HG02943 (cell line): ENCODE data around the gene FOXD3.

Experiments
- ATAC-seq: cut with Tn5 transposase; IDR thresholded peaks from one replicate; pipeline ENCODE4 v1.9.1; 2021; ENCODE audit warnings: mild to moderate bottlenecking, low read depth, moderate library complexity; ENCODE audit not compliant: unreplicated experiment

The FOXD3 gene

GRCh38 chr1:63320022-63320721 lies 2.2 kb upstream of the FOXD3 start:
- no peak for ATAC-seq

- no peak for ATAC-seq
These were observed 1.1 kb upstream of the FOXD3 start for GRCh38 chr1:63321066-63321784.

GRCh38 chr1:63321785-63322113 lies 618 bp upstream of the FOXD3 start:
- no peak for ATAC-seq

- ATAC-seq = no peak
These were observed 837 bp downstream of the FOXD3 start for GRCh38 chr1:63322944-63323864.

GRCh38 chr1:63323865-63324778 lies 1.8 kb downstream of the FOXD3 start:
- ATAC-seq = no peak

GRCh38 chr1:63324779-63325119 lies 2.4 kb downstream of the FOXD3 start:
- no peak for ATAC-seq

- no peak for ATAC-seq
These were observed 3.1 kb downstream of the FOXD3 start for GRCh38 chr1:63325279-63325985.

GRCh38 chr1:63326106-63326472 lies 3.7 kb downstream of the FOXD3 start:
- no peak for ATAC-seq

- no peak for ATAC-seq
These were observed 4.4 kb downstream of the FOXD3 start for GRCh38 chr1:63326473-63327380.

GRCh38 chr1:63327417-63328054 lies 5.2 kb downstream of the FOXD3 start:
- no peak for ATAC-seq

- no peak for ATAC-seq
These were observed 5.8 kb downstream of the FOXD3 start for GRCh38 chr1:63328122-63328521.

GRCh38 chr1:63328781-63329180 lies 6.4 kb downstream of the FOXD3 start:
- ATAC-seq = no peak

GRCh38 chr1:63329621-63330330 lies 7.4 kb downstream of the FOXD3 start:
- no peak for ATAC-seq

GRCh38 chr1:63330331-63330916 lies 8.1 kb downstream of the FOXD3 start:
- ATAC-seq = no peak

GRCh38 chr1:63342402-63342801 lies 20.0 kb downstream of the FOXD3 start:
- no peak for ATAC-seq

GRCh38 chr1:63343922-63344321 lies 21.6 kb downstream of the FOXD3 start:
- ATAC-seq = no peak

GRCh38 chr1:63350320-63350719 lies 28.0 kb downstream of the FOXD3 start:
- no peak for ATAC-seq
